Measurements from ENCODE around the gene OVOL2.

OVOL2 gene

GRCh38 chr20:18011482-18011881 is 46.2 kb downstream of the OVOL2 start:
- no peak for DNase-seq

- DNase-seq = no peak
These were observed 48.6 kb downstream of the OVOL2 start for GRCh38 chr20:18009116-18009515.

GRCh38 chr20:18007534-18008292 is 50.0 kb downstream of the OVOL2 start:
- no peak for DNase-seq

- DNase-seq = no peak
These were observed 51.0 kb downstream of the OVOL2 start for GRCh38 chr20:18006684-18007083.

- no peak for DNase-seq
These were observed 51.7 kb downstream of the OVOL2 start for GRCh38 chr20:18005990-18006364.

- DNase-seq = no peak
These were observed 52.3 kb downstream of the OVOL2 start for GRCh38 chr20:18005170-18005989.

GRCh38 chr20:18004384-18005031 is 53.2 kb downstream of the OVOL2 start:
- no peak for DNase-seq

GRCh38 chr20:18003897-18004296 is 53.8 kb downstream of the OVOL2 start:
- DNase-seq = no peak

GRCh38 chr20:18001131-18001921 is 56.4 kb downstream of the OVOL2 start:
- no peak for DNase-seq

GRCh38 chr20:17999566-17999965 is 58.1 kb downstream of the OVOL2 start:
- DNase-seq = no peak

- DNase-seq = no peak
These were observed 59.3 kb downstream of the OVOL2 start for GRCh38 chr20:17998446-17998845.

- DNase-seq = peak; percentile 18
These were observed 61.5 kb downstream of the OVOL2 start for GRCh38 chr20:17995967-17996819.

GRCh38 chr20:17993546-17993945 is 64.2 kb downstream of the OVOL2 start:
- DNase-seq = peak; percentile 18

GRCh38 chr20:17992847-17993513 is 64.7 kb downstream of the OVOL2 start:
- DNase-seq = peak; percentile 28

GRCh38 chr20:17992224-17992637 is 65.5 kb downstream of the OVOL2 start:
- DNase-seq = no peak

GRCh38 chr20:17990278-17990972 is 67.3 kb downstream of the OVOL2 start:
- no peak for DNase-seq

GRCh38 chr20:17987988-17988387 is 69.7 kb downstream of the OVOL2 start:
- no peak for DNase-seq

- no peak for DNase-seq
These were observed 72.2 kb downstream of the OVOL2 start for GRCh38 chr20:17985388-17986018.

- no peak for DNase-seq
These were observed 81.4 kb downstream of the OVOL2 start for GRCh38 chr20:17976305-17976704.
